Measurements from ENCODE around the gene TPRN.

TPRN gene

GRCh38 chr9:137176302-137177182, 24.0 kb downstream of the TPRN start:
- H3K27ac ChIP-seq = peak overlapping the region; percentile 26
- peak; percentile 65 for DNase-seq (ENCODE audit: low spot score)
- peak; percentile 78; the same call in 1 of the 2 replicates for TF ChIP-seq CTCF (conservative IDR thresholded peaks at IDR 0.05; ENCODE audit: low read depth)
- POLR2A ChIA-PET (ENCODE audit: low non-redundant PET) = interaction anchor here (0.8 kb wide), 1 partner anchor 67 kb away, joined by 4 read pairs; no protein-coding TSS in a partner anchor
- CTCF ChIA-PET = interaction anchor here (0.5 to 1.9 kb wide), 24 partner anchors 10 to 294 kb away, joined by 3 to 11 read pairs (median 3); partner anchors contain the start of genes ANAPC2, CYSRT1, RNF224 and SAPCD2

- H3K27ac ChIP-seq = no peak overlapping the region
- ChIA-PET POLR2A (ENCODE audit: low non-redundant PET) (no interaction called here), CTCF (interaction anchor here (1.1 to 1.9 kb wide), 5 partner anchors 12 to 63 kb away, joined by 3 to 11 read pairs (median 5); partner anchors contain the start of genes ANAPC2 and SSNA1)
- no peak for DNase-seq (ENCODE audit: low spot score)
- peak; percentile 26; the same call in 1 of the 2 replicates for TF ChIP-seq CTCF (conservative IDR thresholded peaks at IDR 0.05; ENCODE audit: low read depth)
Observed at GRCh38 chr9:137175345-137175961, 25.1 kb downstream of the TPRN start.

- TF ChIP-seq CTCF (conservative IDR thresholded peaks at IDR 0.05; ENCODE audit: low read depth) = no peak
- ChIA-PET POLR2A (ENCODE audit: low non-redundant PET) (no interaction called here), CTCF (interaction anchor here (0.7 to 1.7 kb wide), 4 partner anchors 8 to 64 kb away, joined by 3 to 5 read pairs (median 3); no protein-coding TSS in a partner anchor)
- DNase-seq (ENCODE audit: low spot score) = no peak
- H3K27ac ChIP-seq = no peak overlapping the region
Observed at GRCh38 chr9:137174722-137175293, 25.7 kb downstream of the TPRN start.

GRCh38 chr9:137173796-137174664, 26.5 kb downstream of the TPRN start:
- ChIA-PET CTCF (interaction anchor here (1.0 to 1.7 kb wide), 4 partner anchors 54 to 128 kb away, joined by 3 to 5 read pairs (median 3); partner anchors contain the start of gene NPDC1), POLR2A (ENCODE audit: low non-redundant PET) (no interaction called here)
- H3K27ac ChIP-seq = no peak overlapping the region
- TF ChIP-seq CTCF (conservative IDR thresholded peaks at IDR 0.05; ENCODE audit: low read depth) = no peak
- no peak for DNase-seq (ENCODE audit: low spot score)

GRCh38 chr9:137172901-137173795, 27.4 kb downstream of the TPRN start:
- ChIA-PET CTCF (interaction anchor here (0.6 to 1.0 kb wide), 3 partner anchors 28 to 127 kb away, joined by 3 read pairs; partner anchors contain the start of gene NPDC1), POLR2A (ENCODE audit: low non-redundant PET) (no interaction called here)
- no peak for DNase-seq (ENCODE audit: low spot score)
- no peak for TF ChIP-seq CTCF (conservative IDR thresholded peaks at IDR 0.05; ENCODE audit: low read depth)
- H3K27ac ChIP-seq = no peak overlapping the region
